CD4-positive, alpha-beta T cell treated with Interleukin-2 at 100 ng/mL for 4 hours (primary cell): Measurements from ENCODE around the gene WDTC1.
A peak's percentile ranks its signal among the peaks of the same experiment; 100 is the strongest.

ENCODE experiments used
- DNase-seq: peaks from one replicate; pipeline ENCODE4 v3.0.0-alpha.2; 2020; ENCODE audit warnings: low spot score

The WDTC1 gene

GRCh38 chr1:27301052-27301422 is 66.6 kb downstream of the WDTC1 start:
- no peak for DNase-seq

GRCh38 chr1:27301582-27302199 is 67.3 kb downstream of the WDTC1 start:
- no peak for DNase-seq

DNA sequence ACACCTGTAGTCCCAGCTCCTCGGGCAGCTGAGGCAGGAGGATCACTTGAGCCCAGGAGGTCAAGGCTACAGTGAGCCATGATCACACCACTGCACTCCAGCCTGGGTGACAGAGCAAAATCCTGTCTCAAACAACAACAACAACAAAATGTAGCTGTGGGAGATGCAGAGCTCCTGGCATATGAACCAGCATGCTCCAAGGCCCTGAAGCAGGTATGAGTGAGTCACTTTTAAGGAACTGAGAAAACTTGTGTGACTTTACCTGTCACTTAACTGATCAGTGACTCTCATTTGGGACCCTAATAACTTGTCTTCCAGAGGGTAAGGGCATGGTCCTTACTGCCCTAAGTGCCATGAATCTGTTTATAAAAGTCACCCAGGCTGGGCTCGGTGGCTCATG is 68.2 kb downstream of the WDTC1 start:
- no peak for DNase-seq

GRCh38 chr1:27303509-27303908 is 69.1 kb downstream of the WDTC1 start:
- DNase-seq, result no peak

DNA sequence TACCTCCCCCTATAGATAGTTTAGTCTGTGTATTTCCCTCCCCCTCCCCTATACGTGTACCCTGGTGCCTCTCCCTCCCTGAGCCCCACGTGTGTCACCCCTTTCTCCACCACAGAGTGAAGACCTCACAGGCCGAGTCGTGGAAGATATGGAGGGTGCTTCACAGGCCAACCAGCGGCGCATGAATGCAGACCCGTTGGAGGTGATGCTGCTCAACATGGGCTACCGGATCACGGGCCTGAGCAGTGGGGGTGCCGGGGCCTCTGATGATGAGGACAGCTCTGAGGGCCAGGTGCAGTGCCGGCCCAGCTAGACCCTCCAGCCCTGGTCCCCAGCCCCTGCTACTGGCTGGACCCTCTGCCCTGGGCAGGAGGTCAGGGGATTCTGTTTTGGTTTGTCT is 71.6 kb downstream of the WDTC1 start:
- no peak for DNase-seq

DNA sequence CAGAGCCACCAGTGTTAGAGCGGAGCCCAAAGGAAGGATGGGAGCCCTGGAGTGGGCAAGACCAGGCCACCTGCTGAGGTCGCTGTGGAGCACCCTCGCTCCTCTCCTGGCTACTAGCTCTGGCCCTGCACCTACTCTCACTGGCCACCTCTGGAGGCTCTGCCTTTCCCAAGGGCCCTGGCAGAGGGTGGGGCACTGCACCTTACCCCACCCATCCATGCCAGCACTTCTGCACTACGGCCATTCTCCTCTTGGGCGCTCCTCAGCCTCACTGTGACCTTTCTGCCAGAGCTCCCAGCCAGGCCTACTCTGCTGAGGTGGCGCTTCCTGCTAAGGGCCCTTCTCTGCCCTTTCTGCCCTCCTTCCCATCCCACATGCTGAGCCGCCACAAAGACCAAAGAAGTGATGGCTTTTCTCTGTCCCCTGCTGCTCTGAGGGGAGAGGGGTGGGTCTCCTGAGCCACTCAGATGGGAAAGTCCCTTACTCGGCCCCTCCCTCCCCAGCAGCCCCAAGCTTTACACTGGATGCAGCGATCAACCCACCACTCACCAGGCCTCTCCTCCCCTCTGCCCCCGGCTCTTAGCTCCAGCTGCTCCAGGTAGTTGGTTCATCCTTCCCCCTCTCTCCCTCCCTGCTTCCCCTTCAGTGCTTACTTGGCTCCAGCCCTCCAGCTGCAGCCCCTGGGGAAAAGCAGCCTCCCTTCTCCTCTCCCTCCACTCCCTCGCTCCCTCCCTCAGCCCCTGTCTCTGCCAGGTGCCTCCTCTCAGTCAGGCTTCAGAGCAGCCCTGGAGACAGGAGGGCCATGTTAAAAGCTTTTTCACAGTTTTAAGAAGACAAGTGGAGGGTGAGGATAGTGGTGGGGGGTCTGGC is 72.7 kb downstream of the WDTC1 start:
- DNase-seq, result no peak

DNA sequence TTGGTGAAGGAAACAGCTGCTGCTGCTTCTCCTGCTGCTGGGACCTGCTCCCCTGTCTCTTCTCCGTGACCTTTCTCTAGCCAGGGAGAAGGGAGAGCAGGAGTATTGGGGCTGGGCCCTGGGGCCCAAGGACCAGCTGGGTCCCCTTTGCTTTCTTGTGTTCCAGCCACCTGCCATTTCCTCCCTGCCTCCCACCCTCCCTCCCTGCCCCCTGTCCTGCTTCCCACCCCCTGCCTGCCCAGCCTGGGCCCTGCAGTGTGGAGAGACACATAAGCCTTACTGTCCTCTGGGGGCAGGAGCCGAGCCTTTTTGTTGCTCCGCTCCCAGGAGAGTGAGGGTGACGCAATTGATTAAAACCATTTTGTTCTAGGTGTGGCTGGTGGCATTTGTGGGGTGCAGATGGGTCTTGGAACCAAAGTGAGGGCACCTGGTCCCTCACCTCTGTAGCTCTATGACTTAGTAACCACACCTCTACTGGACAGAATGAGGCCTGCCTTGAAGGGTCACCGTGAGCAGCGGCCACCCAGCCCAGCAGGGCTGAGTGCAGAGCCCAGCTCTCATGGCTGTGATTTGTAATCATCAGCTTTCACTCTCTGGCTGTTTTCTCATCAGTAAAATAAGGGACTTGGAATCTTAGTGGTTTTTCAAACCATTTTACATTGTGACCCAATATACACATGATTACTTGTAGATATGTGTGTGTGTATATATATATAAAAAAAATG is 73.6 kb downstream of the WDTC1 start:
- DNase-seq, result no peak

- DNase-seq, result no peak
Observed at GRCh38 chr1:27314169-27314568, 79.7 kb downstream of the WDTC1 start.

GRCh38 chr1:27314737-27315136 is 80.3 kb downstream of the WDTC1 start:
- no peak for DNase-seq

- DNase-seq, result no peak
Observed at GRCh38 chr1:27316860-27317259, 82.4 kb downstream of the WDTC1 start.

DNA sequence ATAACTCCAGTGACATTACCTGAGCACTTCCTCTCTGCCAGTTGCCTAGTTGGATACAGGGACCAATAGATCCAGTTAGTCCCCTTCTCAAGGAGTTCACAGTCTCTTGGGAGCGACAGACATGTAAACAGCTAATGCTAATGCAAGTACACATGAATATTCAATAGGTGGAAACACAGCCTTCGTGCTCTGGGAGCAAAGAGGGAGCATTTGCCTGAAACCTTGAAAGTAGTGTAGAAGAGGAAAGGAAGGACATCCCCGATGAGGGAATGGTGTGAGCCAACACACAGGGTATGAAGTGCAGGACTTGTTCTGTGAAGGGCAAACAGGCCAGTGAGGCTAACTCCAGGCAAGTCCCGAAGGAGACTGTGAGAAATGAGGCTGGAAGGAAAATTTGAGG is 83.7 kb downstream of the WDTC1 start:
- no peak for DNase-seq

DNA sequence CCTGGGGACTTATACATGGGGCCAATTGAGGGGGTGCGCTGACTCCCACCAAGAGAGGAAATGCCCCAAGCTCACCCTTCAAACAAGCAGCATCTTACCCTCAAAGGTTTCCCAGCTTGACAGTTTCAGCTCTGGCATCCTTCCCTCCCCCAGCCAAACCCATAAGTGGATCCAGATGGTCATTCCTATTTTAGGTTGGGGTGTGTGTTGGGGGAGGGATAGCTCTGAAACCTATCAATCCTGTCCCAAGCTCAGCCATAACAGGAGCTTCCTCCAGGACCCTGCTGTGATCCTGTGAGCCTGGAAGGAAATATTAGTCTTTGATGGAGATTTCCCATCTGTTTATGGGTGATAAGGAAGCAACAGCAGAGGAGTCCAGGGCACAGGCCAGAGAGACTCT is 84.2 kb downstream of the WDTC1 start:
- no peak for DNase-seq

DNA sequence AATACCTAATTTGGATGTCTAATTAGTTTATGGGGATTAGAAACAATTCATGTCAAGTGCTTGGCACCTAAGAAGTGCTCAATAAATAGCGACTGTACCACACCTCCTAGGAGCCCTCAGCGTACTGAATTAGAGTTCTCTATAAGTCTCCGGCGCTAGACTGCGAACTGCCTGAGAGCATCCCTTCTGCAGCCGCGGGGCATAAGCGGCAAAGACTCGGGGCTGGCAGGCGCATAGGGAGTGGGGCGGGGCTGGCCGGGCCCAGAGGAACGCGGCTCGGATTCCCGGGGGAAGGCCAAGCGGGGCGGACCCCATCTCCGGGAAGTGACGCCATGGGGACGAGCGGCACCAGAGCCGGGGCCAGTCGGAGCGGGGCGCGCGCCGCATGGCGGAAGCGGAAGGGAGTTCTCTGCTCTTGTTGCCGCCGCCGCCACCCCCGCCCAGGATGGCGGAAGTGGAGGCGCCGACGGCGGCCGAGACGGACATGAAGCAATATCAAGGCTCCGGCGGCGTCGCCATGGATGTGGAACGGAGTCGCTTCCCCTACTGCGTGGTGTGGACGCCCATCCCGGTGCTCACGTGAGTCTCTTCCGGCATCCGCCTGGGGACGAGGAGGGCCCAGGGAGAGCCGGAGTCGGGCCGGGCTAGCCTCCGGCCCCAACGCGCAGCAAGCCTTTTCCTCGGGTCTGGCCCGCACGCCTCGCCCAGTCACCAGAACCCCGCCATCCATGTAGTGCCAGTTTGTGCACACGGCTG is 87.6 kb downstream of the WDTC1 start, which contains the start of gene TMEM222:
TSS of gene TMEM222 (plus strand) at position 351 of the 756 bp plus-strand sequence. CDS start at position 386, 35 bp downstream.
- DNase-seq, result peak; percentile 96

- no peak for DNase-seq
Observed at GRCh38 chr1:27322569-27323240, 88.3 kb downstream of the WDTC1 start.

DNA sequence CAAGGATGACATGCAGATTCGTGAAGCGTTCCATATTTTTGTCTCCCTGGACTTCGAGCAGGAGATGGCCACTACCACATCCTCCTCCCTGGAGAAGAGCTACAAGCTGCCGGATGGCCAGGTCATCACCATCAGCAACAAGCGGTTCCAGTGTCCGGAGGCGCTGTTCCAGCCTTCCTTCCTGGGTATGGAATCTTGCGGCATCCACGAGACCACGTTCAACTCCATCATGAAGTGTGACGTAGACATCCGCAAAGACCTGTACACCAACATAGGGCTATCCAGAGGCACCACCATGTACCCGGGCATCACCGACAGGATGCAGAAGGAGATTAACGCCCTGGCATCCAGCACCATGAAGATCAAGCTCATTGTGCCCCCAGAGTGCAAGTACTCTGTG is 90.9 kb downstream of the WDTC1 start:
- DNase-seq, result no peak

GRCh38 chr1:27327964-27328363 is 93.5 kb downstream of the WDTC1 start:
- DNase-seq, result no peak

DNA sequence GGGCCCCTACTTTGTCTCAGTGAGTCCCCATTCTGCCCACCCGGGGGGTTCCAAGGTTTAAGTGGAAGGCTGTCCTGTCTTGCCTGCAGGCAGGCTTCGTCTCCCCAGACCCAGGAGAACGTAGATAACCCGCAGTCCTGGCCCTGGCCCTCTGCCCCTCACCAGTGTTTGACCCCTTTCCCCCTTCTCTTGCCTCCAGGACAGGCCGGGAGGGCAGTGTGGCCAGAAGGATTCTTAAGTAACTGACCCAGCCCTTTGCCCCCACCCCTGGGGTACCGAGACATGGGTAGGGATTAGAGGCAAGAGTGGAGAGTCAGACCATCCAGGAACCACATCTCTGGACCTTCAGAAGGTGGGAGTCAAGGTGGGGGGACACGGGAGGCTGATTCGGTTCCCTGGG is 96.4 kb downstream of the WDTC1 start:
- no peak for DNase-seq

- no peak for DNase-seq
Observed at GRCh38 chr1:27331426-27331825, 97.0 kb downstream of the WDTC1 start.

DNA sequence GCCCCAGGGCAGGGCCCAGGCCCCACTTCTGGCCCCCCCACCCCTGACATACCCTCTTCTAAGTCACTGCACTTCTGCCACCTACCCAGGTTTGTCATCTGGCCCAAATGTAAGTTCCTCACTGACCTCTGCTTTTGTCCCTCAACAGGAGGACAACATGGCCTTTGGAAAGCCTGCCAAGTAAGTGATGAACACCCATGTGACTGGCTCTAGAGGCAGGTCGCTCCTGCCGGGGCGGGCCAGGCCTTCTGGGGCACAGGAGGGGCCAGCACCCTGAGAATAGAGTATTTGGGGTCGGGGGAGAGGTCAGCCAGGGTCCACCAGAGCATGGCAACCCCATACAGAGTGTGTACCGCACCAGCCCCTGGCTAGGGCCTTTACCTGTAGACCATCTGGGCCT is 97.5 kb downstream of the WDTC1 start:
- DNase-seq, result no peak

GRCh38 chr1:27332536-27333281 is 98.3 kb downstream of the WDTC1 start:
- peak; percentile 62 for DNase-seq

GRCh38 chr1:27333717-27334279 is 99.4 kb downstream of the WDTC1 start:
- no peak for DNase-seq
